ENCODE results near the gene SH3GL1.

DNA sequence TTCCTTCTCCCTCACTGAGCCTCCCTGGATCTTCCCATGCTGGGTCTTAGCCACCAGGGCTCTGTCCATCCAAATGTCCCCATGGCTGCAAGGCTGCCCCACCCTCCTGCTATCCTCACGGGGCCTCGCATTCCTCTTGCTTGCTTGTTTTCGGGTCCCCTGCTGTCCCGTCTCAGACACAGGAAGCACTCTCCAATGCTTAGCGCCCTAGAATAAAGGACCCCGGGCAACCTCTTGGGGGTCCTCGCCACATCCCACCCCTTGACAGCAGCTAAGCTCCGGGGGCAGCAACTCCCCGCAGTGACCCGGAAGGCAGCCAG, 23.7 kb downstream of the SH3GL1 start:
- TF ChIP-seq FOXM1 (IDR thresholded peaks at IDR 0.05; ENCODE audit: borderline replicate concordance) = no peak
- TF ChIP-seq, protein P1, sequence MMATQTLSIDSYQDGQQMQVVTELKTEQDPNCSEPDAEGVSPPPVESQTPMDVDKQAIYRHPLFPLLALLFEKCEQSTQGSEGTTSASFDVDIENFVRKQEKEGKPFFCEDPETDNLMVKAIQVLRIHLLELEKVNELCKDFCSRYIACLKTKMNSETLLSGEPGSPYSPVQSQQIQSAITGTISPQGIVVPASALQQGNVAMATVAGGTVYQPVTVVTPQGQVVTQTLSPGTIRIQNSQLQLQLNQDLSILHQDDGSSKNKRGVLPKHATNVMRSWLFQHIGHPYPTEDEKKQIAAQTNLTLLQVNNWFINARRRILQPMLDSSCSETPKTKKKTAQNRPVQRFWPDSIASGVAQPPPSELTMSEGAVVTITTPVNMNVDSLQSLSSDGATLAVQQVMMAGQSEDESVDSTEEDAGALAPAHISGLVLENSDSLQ (IDR thresholded peaks at IDR 0.05) = no peak
- no peak for TF ChIP-seq TARDBP (IDR thresholded peaks at IDR 0.05)
- no peak for TF ChIP-seq SP1 (IDR thresholded peaks at IDR 0.05)
- no peak for TF ChIP-seq HDGF (IDR thresholded peaks at IDR 0.05; ENCODE audit: borderline replicate concordance)
- no peak for TF ChIP-seq L3MBTL2 (conservative IDR thresholded peaks at IDR 0.05)
- no peak for TF ChIP-seq FOXA1 (IDR thresholded peaks at IDR 0.05)
- TF ChIP-seq SUZ12 (IDR thresholded peaks at IDR 0.05) = no peak

Measured in HEK293T (cell line).